HL-60/S4 treated with phorbol 12-myristate 13-acetate at 8.2 ng/mL for 4 days and 3 days (cell line): Measurements from ENCODE around the gene FOXP1.

ENCODE experiments used
- in situ Hi-C: fragments of 300-500 bp; cut with MboI; formaldehyde crosslinking; loops from 2 replicates; pipeline ENCODE4 v1.15.0; 2022; ENCODE audit warnings: low sequenced_read_pairs

FOXP1 gene

DNA sequence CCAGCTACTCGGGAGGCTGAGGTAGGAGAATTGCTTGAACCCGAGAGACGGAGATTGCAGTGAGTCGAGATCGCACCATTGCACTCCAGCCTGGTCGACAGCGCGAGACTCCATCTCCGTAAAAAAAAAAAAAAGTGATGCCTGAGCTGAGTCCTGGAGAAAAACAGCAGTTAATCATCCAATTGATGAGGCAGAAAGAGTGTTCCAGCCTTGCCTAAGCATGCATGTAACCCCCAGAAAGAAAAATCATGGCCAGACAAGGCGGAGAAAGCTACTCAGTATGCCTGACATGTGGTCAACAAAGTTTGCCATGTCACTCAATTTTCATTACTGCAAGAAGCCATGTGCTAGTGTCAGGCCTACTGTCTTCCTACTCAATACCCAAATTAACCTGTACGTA is 678.0 kb downstream of the FOXP1 start:
- in situ Hi-C loops = no loop called here
